PC-3 (cell line): ENCODE measurements around the gene PIGZ. TPM values are rescaled to one million over a fixed set of nuclear protein-coding genes. Genes with fewer than 3 reads are reported as not detected.

Experiments
- ATAC-seq: fragments of 200-7000 bp; cut with Tn5 transposase; 2 replicates; pipeline ENCODE4 v1.9.1; 2020; ENCODE audit warnings: mild to moderate bottlenecking, moderate library complexity
- BruUV-seq: library from RNA; stranded (reverse); fragments of 400-500 nt; replicated peaks from 2 replicates; lab custom pipeline; 2021; lab: Mats Ljungman, UMichigan
- CTCF ChIA-PET: fragments of 300-600 bp; sonication (Branson Sonifier 250); formaldehyde crosslinking; loops from one replicate; lab custom pipeline; 2022; ENCODE audit warnings: antibody characterized with exemption; lab: Charles Lee
- POLR2A ChIA-PET: fragments of 300-600 bp; sonication (Branson Sonifier 250); formaldehyde crosslinking; loops from one replicate; lab custom pipeline; 2022; ENCODE audit warnings: antibody characterized with exemption; ENCODE audit not compliant: unreplicated experiment; lab: Charles Lee
- DNase-seq: peaks from one replicate; pipeline ENCODE4 v3.0.0-alpha.2; 2015
- H2AFZ ChIP-seq: fragments of 300-600 bp; sonication (generic); 2 replicates; pipeline ENCODE4 v1.6.0; 2016; ENCODE audit warnings: antibody characterized with exemption, low read length
- H3F3A ChIP-seq: fragments of 300-600 bp; sonication (generic); one replicate; pipeline ENCODE4 v1.6.0; 2017; ENCODE audit warnings: antibody characterized with exemption, low read length, control low read depth, mild to moderate bottlenecking; ENCODE audit not compliant: unreplicated experiment
- H3K27ac ChIP-seq: fragments of 300-600 bp; sonication (generic); 2 replicates; pipeline ENCODE4 v1.5.1; 2016; ENCODE audit warnings: mild to moderate bottlenecking, low read length
- H3K27me3 ChIP-seq: fragments of 300-600 bp; sonication (generic); 2 replicates; pipeline ENCODE4 v1.6.1; 2016; ENCODE audit warnings: low read length, mixed read lengths
- H3K36me3 ChIP-seq: fragments of 300-600 bp; sonication (generic); 2 replicates; pipeline ENCODE4 v1.6.1; 2016; ENCODE audit warnings: low read depth, mixed run types, low read length, mixed read lengths
- H3K4me1 ChIP-seq: fragments of 300-600 bp; sonication (generic); 2 replicates; pipeline ENCODE4 v1.5.1; 2016; ENCODE audit warnings: low read length; ENCODE audit not compliant: insufficient read depth
- H3K4me2 ChIP-seq: fragments of 300-600 bp; sonication (generic); 2 replicates; pipeline ENCODE4 v1.6.0; 2016; ENCODE audit warnings: low read length
- H3K4me3 ChIP-seq: fragments of 300-600 bp; sonication (generic); 2 replicates; pipeline ENCODE4 v1.5.1; 2016; ENCODE audit warnings: mild to moderate bottlenecking, low read length, mixed read lengths
- H3K79me2 ChIP-seq: fragments of 300-600 bp; sonication (generic); 2 replicates; pipeline ENCODE4 v1.6.1; 2017; ENCODE audit warnings: low read length, mixed read lengths
- H3K9ac ChIP-seq: fragments of 300-600 bp; sonication (generic); 2 replicates; pipeline ENCODE4 v1.6.0; 2016; ENCODE audit warnings: mild to moderate bottlenecking, low read length
- H3K9me2 ChIP-seq: fragments of 300-600 bp; sonication (generic); replicated peaks from 2 replicates; pipeline ENCODE4 v1.6.1; 2016; ENCODE audit warnings: mixed run types, low read length, mixed read lengths
- H3K9me3 ChIP-seq: fragments of 300-600 bp; sonication (generic); 2 replicates; pipeline ENCODE4 v1.6.1; 2016; ENCODE audit warnings: low read length, mixed read lengths
- H4K20me1 ChIP-seq: fragments of 300-600 bp; sonication (generic); 2 replicates; pipeline ENCODE4 v1.6.1; 2016; ENCODE audit warnings: low read length, mixed read lengths
- EZH2 ChIP-seq: fragments of 300-600 bp; sonication (generic); IDR thresholded peaks from one replicate; pipeline ENCODE4 v1.6.1; 2017; ENCODE audit warnings: antibody characterized with exemption, mild to moderate bottlenecking, low read length; ENCODE audit not compliant: unreplicated experiment
- EZH2phosphoT487 ChIP-seq: fragments of 300-600 bp; sonication (generic); IDR thresholded peaks from 2 replicates; pipeline ENCODE4 v1.6.1; 2018; ENCODE audit warnings: mild to moderate bottlenecking, antibody characterized with exemption, low read length, borderline replicate concordance
- intact Hi-C: fragments of 100-400 bp; cut with micrococcal nuclease; formaldehyde crosslinking; loops from 2 replicates; pipeline ENCODE4 v1.9.0; 2023
- total RNA-seq: library from RNA; depleted of rRNA; stranded (reverse); fragments of >200 nt; gene quantifications from 2 replicates; pipeline ENCODE4 v1.2.3, GENCODE V29; 2014
- TF ChIP-seq, protein P1 (sequence below): fragments of 300-600 bp; sonication (generic); conservative IDR thresholded peaks from 2 replicates; pipeline ENCODE4 v1.5.1; 2017; ENCODE audit warnings: antibody characterized with exemption, low read depth, mild to moderate bottlenecking, low read length

Gene PIGZ
- total RNA-seq, 1 experiment from 2014 or later: 1.6 TPM

GRCh38 chr3:196918968-196919367 lies 49.7 kb downstream of the PIGZ start:
- TF ChIP-seq EZH2phosphoT487 (no peak), EZH2 (no peak)
- TF ChIP-seq, protein P1, sequence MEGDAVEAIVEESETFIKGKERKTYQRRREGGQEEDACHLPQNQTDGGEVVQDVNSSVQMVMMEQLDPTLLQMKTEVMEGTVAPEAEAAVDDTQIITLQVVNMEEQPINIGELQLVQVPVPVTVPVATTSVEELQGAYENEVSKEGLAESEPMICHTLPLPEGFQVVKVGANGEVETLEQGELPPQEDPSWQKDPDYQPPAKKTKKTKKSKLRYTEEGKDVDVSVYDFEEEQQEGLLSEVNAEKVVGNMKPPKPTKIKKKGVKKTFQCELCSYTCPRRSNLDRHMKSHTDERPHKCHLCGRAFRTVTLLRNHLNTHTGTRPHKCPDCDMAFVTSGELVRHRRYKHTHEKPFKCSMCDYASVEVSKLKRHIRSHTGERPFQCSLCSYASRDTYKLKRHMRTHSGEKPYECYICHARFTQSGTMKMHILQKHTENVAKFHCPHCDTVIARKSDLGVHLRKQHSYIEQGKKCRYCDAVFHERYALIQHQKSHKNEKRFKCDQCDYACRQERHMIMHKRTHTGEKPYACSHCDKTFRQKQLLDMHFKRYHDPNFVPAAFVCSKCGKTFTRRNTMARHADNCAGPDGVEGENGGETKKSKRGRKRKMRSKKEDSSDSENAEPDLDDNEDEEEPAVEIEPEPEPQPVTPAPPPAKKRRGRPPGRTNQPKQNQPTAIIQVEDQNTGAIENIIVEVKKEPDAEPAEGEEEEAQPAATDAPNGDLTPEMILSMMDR: no peak
- Histone ChIP-seq H3K9ac (no peak overlapping the region), H3F3A (no peaks in the 10 kb centered on the region), H3K4me3 (no peak overlapping the region), H3K79me2 (no peaks in the 10 kb centered on the region), H3K27ac (no peak overlapping the region), H3K36me3 (peaks cover 20% of the 10 kb centered on the region), H3K4me1 (no peaks in the 10 kb centered on the region), H3K27me3 (no peaks in the 10 kb centered on the region), H2AFZ (no peak overlapping the region), H3K9me3 (no peaks in the 10 kb centered on the region), H4K20me1 (no peaks in the 10 kb centered on the region), H3K4me2 (no peak overlapping the region), H3K9me2 (no peaks in the 10 kb centered on the region)
- CTCF ChIA-PET: no interaction called here
- ATAC-seq (no peak), DNase-seq (no peak)
- BruUV-seq: no TSS peak
- intact Hi-C loops: no loop called here
- POLR2A ChIA-PET: no interaction called here

DNA sequence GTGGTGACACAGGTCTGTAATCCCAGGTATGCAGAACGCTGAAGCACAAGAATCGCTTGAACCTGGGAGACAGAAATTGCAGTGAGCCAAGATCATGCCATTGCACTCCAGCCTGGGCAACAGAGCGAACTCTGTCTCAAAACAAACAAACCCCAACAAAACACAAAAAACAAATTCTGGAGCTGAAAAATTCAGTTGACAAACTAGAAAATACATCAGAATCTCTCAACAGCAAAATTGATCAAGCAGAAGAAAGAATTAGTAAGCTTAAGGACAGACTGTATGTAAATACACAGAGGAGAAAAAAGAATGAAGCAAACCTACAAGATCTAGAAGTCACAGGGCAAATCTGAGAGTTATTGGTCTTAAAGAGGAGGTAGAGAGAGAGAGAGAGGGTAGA lies 51.6 kb downstream of the PIGZ start:
- ChIA-PET POLR2A (interaction anchor here (0.5 kb wide), 1 partner anchor 263 kb away, joined by 7 read pairs; no protein-coding TSS in a partner anchor), CTCF (no interaction called here)
- Histone ChIP-seq H3K9ac (no peak overlapping the region), H3F3A (no peaks in the 10 kb centered on the region), H3K9me2 (no peaks in the 10 kb centered on the region), H3K4me2 (no peak overlapping the region), H3K4me3 (no peak overlapping the region), H4K20me1 (no peaks in the 10 kb centered on the region), H3K27ac (no peak overlapping the region), H2AFZ (no peak overlapping the region), H3K36me3 (peaks cover 20% of the 10 kb centered on the region), H3K9me3 (no peaks in the 10 kb centered on the region), H3K4me1 (no peaks in the 10 kb centered on the region), H3K27me3 (no peaks in the 10 kb centered on the region), H3K79me2 (no peaks in the 10 kb centered on the region)
- intact Hi-C loops: no loop called here
- no peak for ATAC-seq
- TF ChIP-seq EZH2phosphoT487 (no peak), EZH2 (no peak)
- TF ChIP-seq, protein P1: no peak
- no peak for DNase-seq
- no TSS peak for BruUV-seq

- Histone ChIP-seq H3K9me2 (no peaks in the 10 kb centered on the region), H3K4me1 (no peaks in the 10 kb centered on the region), H2AFZ (no peak overlapping the region), H3K27ac (no peak overlapping the region), H3K4me3 (no peak overlapping the region), H4K20me1 (no peaks in the 10 kb centered on the region), H3K79me2 (no peaks in the 10 kb centered on the region), H3K4me2 (no peak overlapping the region), H3K9me3 (no peaks in the 10 kb centered on the region), H3K27me3 (no peaks in the 10 kb centered on the region), H3F3A (no peaks in the 10 kb centered on the region), H3K36me3 (peaks cover 20% of the 10 kb centered on the region), H3K9ac (no peak overlapping the region)
- no peak for ATAC-seq
- TF ChIP-seq EZH2 (no peak), EZH2phosphoT487 (no peak)
- TF ChIP-seq, protein P1: no peak
- DNase-seq: no peak
- ChIA-PET POLR2A (no interaction called here), CTCF (no interaction called here)
- no TSS peak for BruUV-seq
- intact Hi-C loops: no loop called here
Measured at GRCh38 chr3:196916221-196916620, 52.4 kb downstream of the PIGZ start.
